HCT116 (cell line): Measurements from ENCODE around the gene GTF2H2C. TPM values are rescaled to one million over a fixed set of nuclear protein-coding genes. Genes with fewer than 3 reads are reported as not detected.
A peak's percentile ranks its signal among the peaks of the same experiment; 100 is the strongest.

Experiments used
- ATAC-seq: fragments of 200-7000 bp; cut with Tn5 transposase; 2 replicates; pipeline ENCODE4 v1.9.1; 2020; ENCODE audit warnings: mild to moderate bottlenecking, moderate library complexity
- BruUV-seq: library from RNA; stranded (reverse); fragments of 400-500 nt; replicated peaks from 2 replicates; lab custom pipeline; 2021; lab: Mats Ljungman, UMichigan
- CTCF ChIA-PET: fragments of 300-600 bp; sonication (Branson Sonifier 250); formaldehyde crosslinking; loops from one replicate; lab custom pipeline; 2021; ENCODE audit warnings: antibody characterized with exemption; lab: Charles Lee
- POLR2A ChIA-PET: fragments of 300-600, 350-600 bp; sonication (Branson Sonifier 250); formaldehyde crosslinking; loops from one replicate; lab custom pipeline; 2021; ENCODE audit warnings: antibody characterized with exemption; lab: Charles Lee
- RAD21 ChIA-PET, 2 experiments: fragments of 300-600 bp; sonication (Branson Sonifier 250); formaldehyde crosslinking; loops; one replicate each; lab custom pipeline; 2023; ENCODE audit warnings: low total read pairs in 2 of 2; ENCODE audit not compliant: uncharacterized antibody in 2 of 2, unreplicated experiment in 2 of 2, low non-redundant PET in 1 of 2; lab: Charles Lee
- DNase-seq: peaks from one replicate; pipeline ENCODE4 v3.0.0-alpha.2; 2010; ENCODE audit warnings: low read depth, low spot score
- H2AFZ ChIP-seq: fragments of 200-600 bp; shearing (Covaris generic), sonication (generic); 2 replicates; pipeline ENCODE4 v1.6.1; 2017; ENCODE audit warnings: low read depth, mixed run types, mixed read lengths, antibody characterized with exemption, low read length; ENCODE audit not compliant: poor library complexity, severe bottlenecking
- H3K27ac ChIP-seq: 2 replicates; pipeline ENCODE4 v1.5.1; 2012; ENCODE audit warnings: low read depth, low read length
- H3K27me3 ChIP-seq: fragments of 200-600 bp; sonication (generic); 2 replicates; pipeline ENCODE4 v1.6.1; 2016; ENCODE audit warnings: mixed run types, low read length, mixed read lengths; ENCODE audit not compliant: insufficient read depth
- H3K36me3 ChIP-seq, 2 experiments: fragments of 200-500 bp in 1 of 2; fragments of 200-600 bp in 1 of 2; sonication (Bioruptor generic) in 1 of 2; sonication (generic) in 1 of 2; 2 replicates each; pipeline versions ENCODE4 v1.5.1 to v1.6.1; 2014 to 2016; ENCODE audit warnings: low read length in 2 of 2, inconsistent platforms in 1 of 2, mixed read lengths in 1 of 2, mixed run types in 1 of 2; ENCODE audit not compliant: insufficient read depth in 2 of 2, control insufficient read depth in 1 of 2
- H3K4me1 ChIP-seq, 2 experiments: fragments of 200-600 bp in 1 of 2; sonication (generic) in 1 of 2; 2 replicates each; pipeline versions ENCODE4 v1.5.1 to v1.6.1; 2012 to 2017; ENCODE audit warnings: low read length in 2 of 2, inconsistent platforms in 1 of 2, mild to moderate bottlenecking in 1 of 2, mixed read lengths in 1 of 2, mixed run types in 1 of 2, moderate library complexity in 1 of 2; ENCODE audit not compliant: insufficient read depth in 2 of 2, control insufficient read depth in 1 of 2
- H3K4me2 ChIP-seq: fragments of 200-600 bp; sonication (generic); 2 replicates; pipeline ENCODE4 v1.6.1; 2017; ENCODE audit warnings: mixed run types, low read length, mixed read lengths
- H3K4me3 ChIP-seq, 2 experiments: fragments of 200-600 bp in 1 of 2; sonication (generic) in 1 of 2; replicated peaks in 1 of 2; 2 replicates each; pipeline ENCODE4 v1.5.1; 2011 to 2016; ENCODE audit warnings: low read length in 2 of 2, control low read depth in 1 of 2, low read depth in 1 of 2, mild to moderate bottlenecking in 1 of 2, mixed read lengths in 1 of 2, mixed run types in 1 of 2
- H3K79me2 ChIP-seq: fragments of 200-600 bp; sonication (generic); 2 replicates; pipeline ENCODE4 v1.6.1; 2017; ENCODE audit warnings: mild to moderate bottlenecking, mixed run types, low read length, moderate library complexity, mixed read lengths; ENCODE audit not compliant: insufficient read depth
- H3K9ac ChIP-seq: fragments of 200-600 bp; sonication (generic); 2 replicates; pipeline ENCODE4 v1.6.1; 2016; ENCODE audit warnings: low read length, mixed read lengths
- H3K9me2 ChIP-seq: fragments of 200-600 bp; sonication (generic), shearing (Covaris generic); 2 replicates; pipeline ENCODE4 v1.6.1; 2017; ENCODE audit warnings: mixed run types, mild to moderate bottlenecking, moderate library complexity; ENCODE audit not compliant: insufficient read depth
- H3K9me3 ChIP-seq, 2 experiments: fragments of 200-500 bp in 1 of 2; fragments of 200-600 bp in 1 of 2; sonication (Bioruptor generic) in 1 of 2; sonication (generic) in 1 of 2; 2 replicates each; pipeline ENCODE4 v1.6.1; 2014 to 2017; ENCODE audit warnings: low read length in 2 of 2, mixed read lengths in 2 of 2, inconsistent platforms in 1 of 2, low read depth in 1 of 2, mild to moderate bottlenecking in 1 of 2, mixed run types in 1 of 2, moderate library complexity in 1 of 2; ENCODE audit not compliant: control insufficient read depth in 1 of 2, insufficient read depth in 1 of 2
- H4K20me1 ChIP-seq: fragments of 200-600 bp; sonication (generic), shearing (Covaris generic); 2 replicates; pipeline ENCODE4 v1.6.1; 2017; ENCODE audit warnings: mixed run types, mild to moderate bottlenecking, moderate library complexity; ENCODE audit not compliant: insufficient read depth
- CBX3 ChIP-seq: IDR thresholded peaks from 2 replicates; pipeline ENCODE4 v1.6.1; 2012; ENCODE audit warnings: low read depth
- CEBPB ChIP-seq: IDR thresholded peaks from 2 replicates; pipeline ENCODE4 v1.6.1; 2012; ENCODE audit warnings: low read depth
- EGR1 ChIP-seq: IDR thresholded peaks from 2 replicates; pipeline ENCODE4 v1.6.1; 2012; ENCODE audit warnings: low read depth
- EZH2 ChIP-seq: fragments of 200-600 bp; sonication (generic); IDR thresholded peaks from 2 replicates; pipeline ENCODE4 v1.6.1; 2017; ENCODE audit warnings: antibody characterized with exemption, mixed run types
- FOSL1 ChIP-seq: IDR thresholded peaks from 2 replicates; pipeline ENCODE4 v1.6.1; 2012; ENCODE audit warnings: low read depth
- JUND ChIP-seq: IDR thresholded peaks from 2 replicates; pipeline ENCODE4 v1.6.1; 2012
- RAD21 ChIP-seq: IDR thresholded peaks from 2 replicates; pipeline ENCODE4 v1.6.1; 2012; ENCODE audit warnings: low read depth, mild to moderate bottlenecking
- SIN3A ChIP-seq: IDR thresholded peaks from 2 replicates; pipeline ENCODE4 v1.6.1; 2012; ENCODE audit warnings: low read depth
- SP1 ChIP-seq: IDR thresholded peaks from 2 replicates; pipeline ENCODE4 v1.6.1; 2012; ENCODE audit warnings: low read depth
- SRF ChIP-seq: IDR thresholded peaks from 2 replicates; pipeline ENCODE4 v1.6.1; 2012; ENCODE audit warnings: low read depth
- ZFX ChIP-seq: fragments of 450-650 bp; IDR thresholded peaks from 2 replicates; pipeline ENCODE4 v1.6.1; 2017
- ZNF274 ChIP-seq: fragments of 200-500 bp; sonication (Bioruptor generic); IDR thresholded peaks from 2 replicates; pipeline ENCODE4 v1.6.1; 2014; ENCODE audit warnings: mild to moderate bottlenecking, low read depth, low read length, inconsistent platforms
- intact Hi-C: fragments of 100-400 bp; cut with micrococcal nuclease; formaldehyde crosslinking; loops from 2 replicates; pipeline ENCODE4 v1.10.0; 2022
- total RNA-seq: library from RNA; stranded (reverse); gene quantifications from one replicate; pipeline ENCODE4 v1.2.1, GENCODE V29; 2021; ENCODE audit not compliant: unreplicated experiment
- TF ChIP-seq, protein P1 (sequence below): IDR thresholded peaks from 2 replicates; pipeline ENCODE4 v1.6.1; 2011; ENCODE audit warnings: mild to moderate bottlenecking, low read length, moderate library complexity; ENCODE audit not compliant: insufficient replicate concordance; ENCODE audit errors: extremely low read depth
- TF ChIP-seq, protein P2 (sequence below): IDR thresholded peaks from 2 replicates; pipeline ENCODE4 v1.6.1; 2012
- TF ChIP-seq, protein P3 (sequence below): IDR thresholded peaks from 2 replicates; pipeline ENCODE4 v1.6.1; 2012

GTF2H2C gene
- total RNA-seq, 1 experiment from 2014 or later = 65.2 TPM

DNA sequence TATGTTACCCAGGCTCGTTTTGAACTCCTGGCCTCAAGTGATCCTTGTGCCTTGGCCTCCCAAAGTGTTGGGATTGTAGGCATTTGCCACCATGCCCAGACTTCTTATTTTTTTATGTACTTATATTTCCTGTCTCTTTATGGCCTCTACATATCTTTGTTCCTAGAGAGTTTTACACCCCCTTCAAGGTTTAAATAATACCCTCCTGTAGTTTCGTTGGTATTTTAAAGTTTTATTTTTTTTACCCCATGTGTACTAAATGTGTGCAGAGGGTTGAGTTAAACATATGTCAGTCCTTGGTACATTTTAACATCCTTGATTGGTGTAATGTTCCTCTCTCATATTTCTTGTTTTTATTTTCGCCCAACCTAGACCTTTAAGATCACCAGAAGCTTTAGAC, 38.0 kb upstream of the GTF2H2C start:
- no peaks in the 10 kb centered on the region for H3K36me3 ChIP-seq
- RAD21 ChIA-PET = interaction anchor here in 1 of 2 experiments (0.7 kb wide), 1 partner anchor 20 kb away, joined by 3 read pairs; no protein-coding TSS in a partner anchor
- ATAC-seq (no peak), DNase-seq (no peak)
- H3K9me2 ChIP-seq = no peaks in the 10 kb centered on the region
- intact Hi-C loops = no loop called here
- no peaks in the 10 kb centered on the region for H3K9me3 ChIP-seq
- H3K4me2 ChIP-seq = peak overlapping the region; percentile 71; the same call in 1 of the 2 replicates
- H3K79me2 ChIP-seq = peaks cover 34% of the 10 kb centered on the region
- TF ChIP-seq, protein P1, sequence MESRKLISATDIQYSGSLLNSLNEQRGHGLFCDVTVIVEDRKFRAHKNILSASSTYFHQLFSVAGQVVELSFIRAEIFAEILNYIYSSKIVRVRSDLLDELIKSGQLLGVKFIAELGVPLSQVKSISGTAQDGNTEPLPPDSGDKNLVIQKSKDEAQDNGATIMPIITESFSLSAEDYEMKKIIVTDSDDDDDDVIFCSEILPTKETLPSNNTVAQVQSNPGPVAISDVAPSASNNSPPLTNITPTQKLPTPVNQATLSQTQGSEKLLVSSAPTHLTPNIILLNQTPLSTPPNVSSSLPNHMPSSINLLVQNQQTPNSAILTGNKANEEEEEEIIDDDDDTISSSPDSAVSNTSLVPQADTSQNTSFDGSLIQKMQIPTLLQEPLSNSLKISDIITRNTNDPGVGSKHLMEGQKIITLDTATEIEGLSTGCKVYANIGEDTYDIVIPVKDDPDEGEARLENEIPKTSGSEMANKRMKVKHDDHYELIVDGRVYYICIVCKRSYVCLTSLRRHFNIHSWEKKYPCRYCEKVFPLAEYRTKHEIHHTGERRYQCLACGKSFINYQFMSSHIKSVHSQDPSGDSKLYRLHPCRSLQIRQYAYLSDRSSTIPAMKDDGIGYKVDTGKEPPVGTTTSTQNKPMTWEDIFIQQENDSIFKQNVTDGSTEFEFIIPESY = no peak
- TF ChIP-seq ZFX (no peak), ZNF274 (no peak), CEBPB (no peak), SIN3A (no peak), CBX3 (no peak), EZH2 (no peak), SP1 (no peak), EGR1 (no peak), SRF (no peak), RAD21 (no peak), JUND (no peak), FOSL1 (no peak)
- TF ChIP-seq, protein P2, sequence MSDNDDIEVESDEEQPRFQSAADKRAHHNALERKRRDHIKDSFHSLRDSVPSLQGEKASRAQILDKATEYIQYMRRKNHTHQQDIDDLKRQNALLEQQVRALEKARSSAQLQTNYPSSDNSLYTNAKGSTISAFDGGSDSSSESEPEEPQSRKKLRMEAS = no peak
- TF ChIP-seq, protein P3, sequence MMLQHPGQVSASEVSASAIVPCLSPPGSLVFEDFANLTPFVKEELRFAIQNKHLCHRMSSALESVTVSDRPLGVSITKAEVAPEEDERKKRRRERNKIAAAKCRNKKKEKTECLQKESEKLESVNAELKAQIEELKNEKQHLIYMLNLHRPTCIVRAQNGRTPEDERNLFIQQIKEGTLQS = no peak
- H3K27me3 ChIP-seq = no peaks in the 10 kb centered on the region
- no peaks in the 10 kb centered on the region; the same call in 1 of the 2 replicates for H4K20me1 ChIP-seq
- POLR2A ChIA-PET = no interaction called here
- CTCF ChIA-PET = no interaction called here
- no peak overlapping the region for H3K9ac ChIP-seq
- no TSS peak for BruUV-seq
- H3K4me3 ChIP-seq = no peak overlapping the region
- peaks cover 42 to 47% of the 10 kb centered on the region in 2 experiments for H3K4me1 ChIP-seq
- no peak overlapping the region for H3K27ac ChIP-seq
- H2AFZ ChIP-seq = no peak overlapping the region
